ENCODE results near the gene NDUFA11. TPM values are rescaled to one million over a fixed set of nuclear protein-coding genes. Genes with fewer than 3 reads are reported as not detected.
A peak's percentile ranks its signal among the peaks of the same experiment; 100 is the strongest.

Gene NDUFA11
- total and polyA plus RNA-seq, 2 of the 13 experiments (the other 11 are each of a cell fraction or from before 2014, with no cell fraction given), result 286 to 378 TPM

DNA sequence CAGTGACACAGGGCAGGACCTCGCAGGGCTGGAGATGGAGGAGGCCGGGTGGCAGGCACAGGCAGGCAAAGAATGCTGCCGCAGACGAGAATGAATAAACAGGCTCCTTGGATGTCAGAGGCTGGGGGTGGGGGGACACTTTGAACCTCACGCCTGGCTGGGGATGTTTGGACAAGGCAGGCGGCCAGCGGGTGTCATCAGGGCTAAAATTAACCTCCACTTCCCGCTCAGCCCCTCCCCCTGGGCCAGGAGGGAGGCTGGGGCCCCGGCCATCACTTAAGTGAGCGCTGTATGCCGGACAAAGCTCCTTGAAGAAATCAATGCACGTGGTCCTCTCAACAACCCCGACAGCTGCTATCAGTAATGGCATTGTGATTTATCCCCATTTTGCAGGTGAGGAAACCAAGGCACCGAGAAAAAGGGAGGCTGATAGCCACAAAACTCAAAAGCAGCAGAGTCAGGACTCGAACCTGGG lies 22.9 kb downstream of the NDUFA11 start (continued):
- TF ChIP-seq, protein P1, sequence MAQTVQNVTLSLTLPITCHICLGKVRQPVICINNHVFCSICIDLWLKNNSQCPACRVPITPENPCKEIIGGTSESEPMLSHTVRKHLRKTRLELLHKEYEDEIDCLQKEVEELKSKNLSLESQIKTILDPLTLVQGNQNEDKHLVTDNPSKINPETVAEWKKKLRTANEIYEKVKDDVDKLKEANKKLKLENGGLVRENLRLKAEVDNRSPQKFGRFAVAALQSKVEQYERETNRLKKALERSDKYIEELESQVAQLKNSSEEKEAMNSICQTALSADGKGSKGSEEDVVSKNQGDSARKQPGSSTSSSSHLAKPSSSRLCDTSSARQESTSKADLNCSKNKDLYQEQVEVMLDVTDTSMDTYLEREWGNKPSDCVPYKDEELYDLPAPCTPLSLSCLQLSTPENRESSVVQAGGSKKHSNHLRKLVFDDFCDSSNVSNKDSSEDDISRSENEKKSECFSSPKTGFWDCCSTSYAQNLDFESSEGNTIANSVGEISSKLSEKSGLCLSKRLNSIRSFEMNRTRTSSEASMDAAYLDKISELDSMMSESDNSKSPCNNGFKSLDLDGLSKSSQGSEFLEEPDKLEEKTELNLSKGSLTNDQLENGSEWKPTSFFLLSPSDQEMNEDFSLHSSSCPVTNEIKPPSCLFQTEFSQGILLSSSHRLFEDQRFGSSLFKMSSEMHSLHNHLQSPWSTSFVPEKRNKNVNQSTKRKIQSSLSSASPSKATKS (CRISPR knock-in tag; IDR thresholded peaks at IDR 0.05), result peak; percentile 92; the same call in 1 of the 2 replicates
- no peak for TF ChIP-seq GLI4 (CRISPR knock-in tag; IDR thresholded peaks at IDR 0.05; ENCODE audit: borderline replicate concordance)
- TF ChIP-seq, protein P2, sequence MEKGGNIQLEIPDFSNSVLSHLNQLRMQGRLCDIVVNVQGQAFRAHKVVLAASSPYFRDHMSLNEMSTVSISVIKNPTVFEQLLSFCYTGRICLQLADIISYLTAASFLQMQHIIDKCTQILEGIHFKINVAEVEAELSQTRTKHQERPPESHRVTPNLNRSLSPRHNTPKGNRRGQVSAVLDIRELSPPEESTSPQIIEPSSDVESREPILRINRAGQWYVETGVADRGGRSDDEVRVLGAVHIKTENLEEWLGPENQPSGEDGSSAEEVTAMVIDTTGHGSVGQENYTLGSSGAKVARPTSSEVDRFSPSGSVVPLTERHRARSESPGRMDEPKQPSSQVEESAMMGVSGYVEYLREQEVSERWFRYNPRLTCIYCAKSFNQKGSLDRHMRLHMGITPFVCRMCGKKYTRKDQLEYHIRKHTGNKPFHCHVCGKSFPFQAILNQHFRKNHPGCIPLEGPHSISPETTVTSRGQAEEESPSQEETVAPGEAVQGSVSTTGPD (CRISPR knock-in tag; IDR thresholded peaks at IDR 0.05), result 0 out of 2 replicates have a peak, but pooled peaks have one; percentile 53
- TF ChIP-seq, protein P3, sequence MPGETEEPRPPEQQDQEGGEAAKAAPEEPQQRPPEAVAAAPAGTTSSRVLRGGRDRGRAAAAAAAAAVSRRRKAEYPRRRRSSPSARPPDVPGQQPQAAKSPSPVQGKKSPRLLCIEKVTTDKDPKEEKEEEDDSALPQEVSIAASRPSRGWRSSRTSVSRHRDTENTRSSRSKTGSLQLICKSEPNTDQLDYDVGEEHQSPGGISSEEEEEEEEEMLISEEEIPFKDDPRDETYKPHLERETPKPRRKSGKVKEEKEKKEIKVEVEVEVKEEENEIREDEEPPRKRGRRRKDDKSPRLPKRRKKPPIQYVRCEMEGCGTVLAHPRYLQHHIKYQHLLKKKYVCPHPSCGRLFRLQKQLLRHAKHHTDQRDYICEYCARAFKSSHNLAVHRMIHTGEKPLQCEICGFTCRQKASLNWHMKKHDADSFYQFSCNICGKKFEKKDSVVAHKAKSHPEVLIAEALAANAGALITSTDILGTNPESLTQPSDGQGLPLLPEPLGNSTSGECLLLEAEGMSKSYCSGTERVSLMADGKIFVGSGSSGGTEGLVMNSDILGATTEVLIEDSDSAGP (CRISPR knock-in tag; IDR thresholded peaks at IDR 0.05; ENCODE audit: borderline replicate concordance), result peak; percentile 64; the same call in 1 of the 2 replicates
- peak; percentile 81; the same call in 1 of the 2 replicates for TF ChIP-seq SMAD3 (CRISPR knock-in tag; IDR thresholded peaks at IDR 0.05)
- TF ChIP-seq PRPF4 (IDR thresholded peaks at IDR 0.05; ENCODE audit: low read depth, low read length, poor library complexity, severe bottlenecking), result no peak
- TF ChIP-seq ZNF788 (CRISPR knock-in tag; IDR thresholded peaks at IDR 0.05; ENCODE audit: borderline replicate concordance), result peak; percentile 41; the same call in 1 of the 2 replicates
- no peak for TF ChIP-seq KLF13 (CRISPR knock-in tag; IDR thresholded peaks at IDR 0.05)
- TF ChIP-seq KDM4B (CRISPR knock-in tag; IDR thresholded peaks at IDR 0.05), result no peak
- no peak for TF ChIP-seq HCFC1 (IDR thresholded peaks at IDR 0.05; ENCODE audit: low read depth, low read length)
- no peak for TF ChIP-seq TCF12 (IDR thresholded peaks at IDR 0.05)
- no peak; the same call in 1 of the 2 replicates for TF ChIP-seq TCF12 (CRISPR knock-in tag; IDR thresholded peaks at IDR 0.05)
- TF ChIP-seq, protein P4, sequence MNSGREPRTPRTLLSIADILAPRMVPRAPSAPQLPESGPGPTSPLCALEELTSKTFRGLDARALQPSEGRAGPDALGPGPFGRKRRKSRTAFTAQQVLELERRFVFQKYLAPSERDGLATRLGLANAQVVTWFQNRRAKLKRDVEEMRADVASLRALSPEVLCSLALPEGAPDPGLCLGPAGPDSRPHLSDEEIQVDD (CRISPR knock-in tag; IDR thresholded peaks at IDR 0.05; ENCODE audit: borderline replicate concordance), result no peak
- peak; percentile 93 for TF ChIP-seq MED1 (CRISPR knock-in tag; IDR thresholded peaks at IDR 0.05)
- no peak for TF ChIP-seq ZNF234 (CRISPR knock-in tag; conservative IDR thresholded peaks at IDR 0.05)
- no peak for TF ChIP-seq RORA (CRISPR knock-in tag; IDR thresholded peaks at IDR 0.05)
- TF ChIP-seq TBX2 (CRISPR knock-in tag; IDR thresholded peaks at IDR 0.05; ENCODE audit: borderline replicate concordance), result peak; percentile 96
- TF ChIP-seq HOXA9 (CRISPR knock-in tag; IDR thresholded peaks at IDR 0.05; ENCODE audit: borderline replicate concordance), result no peak
- peak; percentile 67 for TF ChIP-seq FOXA3 (CRISPR knock-in tag; IDR thresholded peaks at IDR 0.05)
- TF ChIP-seq EHMT2 (IDR thresholded peaks at IDR 0.05; ENCODE audit: borderline replicate concordance, low read depth, low read length), result no peak
- TF ChIP-seq, protein P5, sequence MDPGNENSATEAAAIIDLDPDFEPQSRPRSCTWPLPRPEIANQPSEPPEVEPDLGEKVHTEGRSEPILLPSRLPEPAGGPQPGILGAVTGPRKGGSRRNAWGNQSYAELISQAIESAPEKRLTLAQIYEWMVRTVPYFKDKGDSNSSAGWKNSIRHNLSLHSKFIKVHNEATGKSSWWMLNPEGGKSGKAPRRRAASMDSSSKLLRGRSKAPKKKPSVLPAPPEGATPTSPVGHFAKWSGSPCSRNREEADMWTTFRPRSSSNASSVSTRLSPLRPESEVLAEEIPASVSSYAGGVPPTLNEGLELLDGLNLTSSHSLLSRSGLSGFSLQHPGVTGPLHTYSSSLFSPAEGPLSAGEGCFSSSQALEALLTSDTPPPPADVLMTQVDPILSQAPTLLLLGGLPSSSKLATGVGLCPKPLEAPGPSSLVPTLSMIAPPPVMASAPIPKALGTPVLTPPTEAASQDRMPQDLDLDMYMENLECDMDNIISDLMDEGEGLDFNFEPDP (CRISPR knock-in tag; conservative IDR thresholded peaks at IDR 0.05), result no peak
- TF ChIP-seq ZNF264 (CRISPR knock-in tag; IDR thresholded peaks at IDR 0.05), result peak; percentile 93
- no peak for TF ChIP-seq ZNF761 (CRISPR knock-in tag; conservative IDR thresholded peaks at IDR 0.05)
- TF ChIP-seq KLF6 (CRISPR knock-in tag; IDR thresholded peaks at IDR 0.05), result 0 out of 2 replicates have a peak, but pooled peaks have one; percentile 26
- peak; percentile 93 for TF ChIP-seq NCOA2 (CRISPR knock-in tag; IDR thresholded peaks at IDR 0.05)
